Thyroid gland (tissue), 4 donors: ENCODE data around the gene NCDN.
A peak's percentile ranks its signal among the peaks of the same experiment; 100 is the strongest.

Source experiments
- POLR2A ChIP-seq, 2 donors: fragments of 450-650 bp; IDR thresholded peaks; one replicate each; pipeline ENCODE4 v1.6.1; 2017; ENCODE audit warnings: antibody characterized with exemption in 2 of 2, mild to moderate bottlenecking in 2 of 2, moderate library complexity in 1 of 2
- TF ChIP-seq, protein P1 (sequence below), 6 experiments: fragments of 200-600 bp in 3 of 6; fragments of 450-650 bp in 3 of 6; sonication (generic) in 3 of 6; IDR thresholded peaks; one replicate each; pipeline ENCODE4 v1.5.1; 2016 to 2019; ENCODE audit warnings: antibody characterized with exemption in 6 of 6, mild to moderate bottlenecking in 2 of 6, inconsistent platforms in 1 of 6, moderate library complexity in 1 of 6

DNA sequence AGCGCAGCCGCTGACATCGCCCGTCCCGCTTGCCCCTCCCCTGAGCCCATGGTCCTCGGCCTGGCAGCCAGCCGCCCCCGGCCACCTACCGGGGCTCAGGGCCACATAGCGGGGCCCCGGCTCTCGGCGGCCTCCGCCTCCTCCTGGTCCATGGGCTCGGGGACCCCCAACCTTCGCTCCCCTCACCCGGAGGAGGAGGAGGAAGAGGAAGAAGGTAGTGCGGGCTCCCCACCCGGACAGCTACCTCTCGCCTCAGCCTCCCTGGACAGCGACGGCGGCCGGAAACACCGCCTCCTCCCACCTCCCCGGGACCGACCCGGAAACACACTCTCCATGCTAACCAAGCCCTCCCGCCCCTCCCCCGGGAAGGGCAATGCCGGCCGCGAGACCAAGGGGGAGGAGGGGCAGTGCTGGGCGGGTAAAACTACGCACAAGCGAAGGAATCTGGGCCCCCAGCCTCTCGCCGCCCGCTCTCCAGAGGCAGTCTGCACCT lies 435 bp upstream of the NCDN start, which contains the start of gene KIAA0319L:
- TF ChIP-seq, protein P1, sequence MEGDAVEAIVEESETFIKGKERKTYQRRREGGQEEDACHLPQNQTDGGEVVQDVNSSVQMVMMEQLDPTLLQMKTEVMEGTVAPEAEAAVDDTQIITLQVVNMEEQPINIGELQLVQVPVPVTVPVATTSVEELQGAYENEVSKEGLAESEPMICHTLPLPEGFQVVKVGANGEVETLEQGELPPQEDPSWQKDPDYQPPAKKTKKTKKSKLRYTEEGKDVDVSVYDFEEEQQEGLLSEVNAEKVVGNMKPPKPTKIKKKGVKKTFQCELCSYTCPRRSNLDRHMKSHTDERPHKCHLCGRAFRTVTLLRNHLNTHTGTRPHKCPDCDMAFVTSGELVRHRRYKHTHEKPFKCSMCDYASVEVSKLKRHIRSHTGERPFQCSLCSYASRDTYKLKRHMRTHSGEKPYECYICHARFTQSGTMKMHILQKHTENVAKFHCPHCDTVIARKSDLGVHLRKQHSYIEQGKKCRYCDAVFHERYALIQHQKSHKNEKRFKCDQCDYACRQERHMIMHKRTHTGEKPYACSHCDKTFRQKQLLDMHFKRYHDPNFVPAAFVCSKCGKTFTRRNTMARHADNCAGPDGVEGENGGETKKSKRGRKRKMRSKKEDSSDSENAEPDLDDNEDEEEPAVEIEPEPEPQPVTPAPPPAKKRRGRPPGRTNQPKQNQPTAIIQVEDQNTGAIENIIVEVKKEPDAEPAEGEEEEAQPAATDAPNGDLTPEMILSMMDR (IDR thresholded peaks at IDR 0.05), result no peak
- TF ChIP-seq POLR2A (IDR thresholded peaks at IDR 0.05), result peak; percentile 27 to 79
